GM23338 (cell line): ENCODE results near the gene GNGT1. TPM values are rescaled to one million over a fixed set of nuclear protein-coding genes. Genes with fewer than 3 reads are reported as not detected.

Source experiments
- ATAC-seq: fragments of 200-7000 bp; cut with Tn5 transposase; 3 replicates; pipeline ENCODE4 v1.9.1; 2020
- DNase-seq: peaks from one replicate; pipeline ENCODE4 v3.0.0-alpha.2; 2015; ENCODE audit warnings: low spot score
- H2AFZ ChIP-seq: fragments of 200-600 bp; sonication (generic); 2 replicates; pipeline ENCODE4 v1.8.0; 2016; ENCODE audit warnings: antibody characterized with exemption, mild to moderate bottlenecking, moderate library complexity
- H3F3A ChIP-seq: fragments of 200-600 bp; sonication (generic); replicated peaks from 2 replicates; pipeline ENCODE4 v1.8.0; 2017; ENCODE audit warnings: antibody characterized with exemption, mixed run types, low read depth
- H3K27ac ChIP-seq: fragments of 200-600 bp; sonication (generic); 2 replicates; pipeline ENCODE4 v1.6.1; 2016; ENCODE audit warnings: low read depth
- H3K27me3 ChIP-seq: fragments of 200-600 bp; sonication (generic); 2 replicates; pipeline ENCODE4 v1.8.0; 2016; ENCODE audit warnings: mild to moderate bottlenecking, mixed run types, moderate library complexity; ENCODE audit not compliant: insufficient read depth
- H3K36me3 ChIP-seq: fragments of 200-600 bp; sonication (generic); 2 replicates; pipeline ENCODE4 v1.8.0; 2016; ENCODE audit warnings: mild to moderate bottlenecking; ENCODE audit not compliant: insufficient read depth
- H3K4me1 ChIP-seq: fragments of 200-600 bp; sonication (generic); 2 replicates; pipeline ENCODE4 v1.8.0; 2016; ENCODE audit warnings: mild to moderate bottlenecking, moderate library complexity; ENCODE audit not compliant: insufficient read depth
- H3K4me2 ChIP-seq: fragments of 200-600 bp; sonication (generic); 2 replicates; pipeline ENCODE4 v1.7.1; 2017; ENCODE audit warnings: mixed run types
- H3K4me3 ChIP-seq: fragments of 200-600 bp; sonication (generic); 2 replicates; pipeline ENCODE4 v1.6.1; 2016; ENCODE audit warnings: mixed run types
- H3K79me2 ChIP-seq: fragments of 200-600 bp; sonication (generic); replicated peaks from 2 replicates; pipeline ENCODE4 v1.8.0; 2017; ENCODE audit warnings: mild to moderate bottlenecking; ENCODE audit not compliant: insufficient read depth
- H3K9me2 ChIP-seq: fragments of 200-600 bp; sonication (generic); 2 replicates; pipeline ENCODE4 v1.8.0; 2017; ENCODE audit not compliant: insufficient read depth
- H4K20me1 ChIP-seq: fragments of 200-600 bp; sonication (generic); replicated peaks from 2 replicates; pipeline ENCODE4 v1.8.0; 2017; ENCODE audit warnings: mild to moderate bottlenecking; ENCODE audit not compliant: insufficient read depth
- H3K27ac Mint-ChIP-seq: 2 replicates; pipeline ENCODE4 v1.8.0; 2020; ENCODE audit warnings: inconsistent platforms, mild to moderate bottlenecking, moderate library complexity, mixed read lengths
- H3K27me3 Mint-ChIP-seq: 3 replicates; pipeline ENCODE4 v1.8.0; 2022; ENCODE audit warnings: low read depth, mild to moderate bottlenecking, moderate library complexity, mixed read lengths, inconsistent platforms; ENCODE audit not compliant: insufficient read depth, poor library complexity
- H3K36me3 Mint-ChIP-seq: 3 replicates; pipeline ENCODE4 v1.8.0; 2021; ENCODE audit warnings: low read depth, mild to moderate bottlenecking, inconsistent platforms, moderate library complexity, mixed read lengths
- H3K4me1 Mint-ChIP-seq: 3 replicates; pipeline ENCODE4 v1.8.0; 2020; ENCODE audit warnings: mild to moderate bottlenecking, inconsistent platforms, mixed read lengths
- H3K4me3 Mint-ChIP-seq: 3 replicates; pipeline ENCODE4 v1.8.0; 2021; ENCODE audit warnings: moderate library complexity, mild to moderate bottlenecking, inconsistent platforms, mixed read lengths
- H3K9me3 Mint-ChIP-seq: 3 replicates; pipeline ENCODE4 v1.8.0; 2020; ENCODE audit warnings: moderate library complexity, mild to moderate bottlenecking, inconsistent platforms, mixed read lengths
- CREB1 ChIP-seq: fragments of 250-450 bp; sonication (Bioruptor Pico); IDR thresholded peaks from 2 replicates; pipeline ENCODE4 v1.5.0; 2020; ENCODE audit warnings: low read depth, mild to moderate bottlenecking, moderate library complexity
- ETS1 ChIP-seq: IDR thresholded peaks from 2 replicates; pipeline ENCODE4 v1.6.1; 2016; ENCODE audit warnings: antibody characterized with exemption
- EZH2 ChIP-seq: fragments of 200-600 bp; sonication (generic); IDR thresholded peaks from one replicate; pipeline ENCODE4 v1.8.0; 2017; ENCODE audit warnings: antibody characterized with exemption, mild to moderate bottlenecking, low read depth; ENCODE audit not compliant: unreplicated experiment
- EZH2phosphoT487 ChIP-seq: fragments of 200-600 bp; sonication (generic); IDR thresholded peaks from one replicate; pipeline ENCODE4 v1.8.1; 2018; ENCODE audit warnings: antibody characterized with exemption; ENCODE audit not compliant: unreplicated experiment
- NANOG ChIP-seq: IDR thresholded peaks from 2 replicates; pipeline ENCODE4 v1.6.1; 2016; ENCODE audit warnings: antibody characterized with exemption, borderline replicate concordance
- POLR2AphosphoS5 ChIP-seq: IDR thresholded peaks from 2 replicates; pipeline ENCODE4 v1.6.1; 2016; ENCODE audit warnings: antibody characterized with exemption, low read depth
- STAT1 ChIP-seq: IDR thresholded peaks from one replicate; pipeline ENCODE4 v1.6.1; 2016; ENCODE audit warnings: antibody characterized with exemption; ENCODE audit not compliant: unreplicated experiment
- ZNF114 ChIP-seq: fragments of 250-450 bp; sonication (Bioruptor Pico); IDR thresholded peaks from 2 replicates; pipeline ENCODE4 v1.5.0; 2020; ENCODE audit warnings: mild to moderate bottlenecking, moderate library complexity
- ZNF462 ChIP-seq: fragments of 250-450 bp; sonication (Bioruptor Pico); IDR thresholded peaks from 2 replicates; pipeline ENCODE4 v1.5.0; 2020; ENCODE audit warnings: mild to moderate bottlenecking, moderate library complexity
- polyA plus RNA-seq: library from polyadenylated mRNA; unstranded; fragments of >200 nt; fragmentation: Nextera tagmentation; extraction: Ambion mirVana; gene quantifications from 2 replicates; pipeline ENCODE4 v1.2.1, GENCODE V29; 2016
- total RNA-seq: library from RNA; depleted of rRNA; stranded (reverse); fragments of >200 nt; shearing (Covaris generic); gene quantifications from 2 replicates; pipeline ENCODE4 v1.2.3, GENCODE V29; 2014

Gene GNGT1
- total and polyA plus RNA-seq, 2 experiments from 2014 or later: 1.6 TPM; not detected in 1

- TF ChIP-seq ZNF462 (CRISPR knock-in tag) (no peak), STAT1 (no peak), NANOG (no peak), EZH2phosphoT487 (no peak), CREB1 (CRISPR knock-in tag) (no peak)
Measured at GRCh38 chr7:93948873-93949272, 42.5 kb downstream of the GNGT1 start (continued).

GRCh38 chr7:93949423-93949822 is 43.1 kb downstream of the GNGT1 start:
- Mint-ChIP-seq H3K4me1 (no peaks in the 10 kb centered on the region; the same call in 2 of the 3 replicates), H3K4me3 (no peak overlapping the region), H3K9me3 (no peaks in the 10 kb centered on the region), H3K36me3 (no peaks in the 10 kb centered on the region), H3K27me3 (no peaks in the 10 kb centered on the region), H3K27ac (no peak overlapping the region)
- no peaks in the 10 kb centered on the region for H3F3A ChIP-seq
- no peak for ATAC-seq
- DNase-seq: no peak
- no peaks in the 10 kb centered on the region for H3K79me2 ChIP-seq
- H3K4me1 ChIP-seq: peaks cover 7% of the 10 kb centered on the region; the same call in 1 of the 2 replicates
- H3K4me2 ChIP-seq: no peak overlapping the region
- no peak overlapping the region for H3K4me3 ChIP-seq
- H3K27ac ChIP-seq: no peak overlapping the region
- no peaks in the 10 kb centered on the region for H3K27me3 ChIP-seq
- H3K36me3 ChIP-seq: no peaks in the 10 kb centered on the region
- no peaks in the 10 kb centered on the region for H3K9me2 ChIP-seq
- no peaks in the 10 kb centered on the region for H4K20me1 ChIP-seq
- H2AFZ ChIP-seq: no peak overlapping the region
- TF ChIP-seq POLR2AphosphoS5 (no peak), EZH2phosphoT487 (no peak), STAT1 (no peak), ZNF462 (CRISPR knock-in tag) (no peak), EZH2 (no peak), ZNF114 (no peak), ETS1 (no peak)
